SU-DHL-6 (cell line): ENCODE results near the gene ACCSL.

ENCODE experiments used
- CTCF ChIP-seq: fragments of 200-600 bp; sonication (generic); IDR thresholded peaks from one replicate; pipeline ENCODE4 v1.5.1; 2017; ENCODE audit warnings: antibody characterized with exemption, mild to moderate bottlenecking, low read length, moderate library complexity; ENCODE audit not compliant: insufficient read depth, poor library complexity, severe bottlenecking
- EZH2phosphoT487 ChIP-seq: fragments of 200-600 bp; sonication (generic), shearing (Covaris generic); conservative IDR thresholded peaks from 2 replicates; pipeline ENCODE4 v1.6.1; 2018; ENCODE audit warnings: mild to moderate bottlenecking, antibody characterized with exemption, low read length, moderate library complexity, mixed read lengths

DNA sequence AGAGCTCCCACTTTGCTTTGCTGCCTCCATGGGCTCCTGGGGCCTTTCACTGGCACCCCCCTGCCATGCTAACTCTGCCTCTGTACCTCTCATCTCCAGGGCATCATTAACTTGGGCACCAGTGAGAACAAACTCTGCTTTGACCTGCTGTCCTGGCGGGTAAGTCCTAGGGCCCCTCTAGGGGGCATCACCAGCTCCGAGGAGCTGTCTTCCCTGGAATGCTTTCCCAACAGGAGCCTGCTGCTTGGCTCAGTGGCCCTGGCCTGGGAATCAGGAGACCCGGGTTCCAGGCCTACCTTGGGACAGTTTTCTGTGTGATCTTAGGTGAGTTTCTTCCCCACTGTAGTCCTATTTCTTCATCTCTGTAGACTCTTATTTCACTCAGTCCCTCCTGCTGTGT lies 23.4 kb downstream of the ACCSL start:
- TF ChIP-seq CTCF (no peak), EZH2phosphoT487 (no peak)
